Astrocyte (in vitro differentiated cells and primary cell): ENCODE data around the gene MGAT5. TPM values are rescaled to one million over a fixed set of nuclear protein-coding genes. Genes with fewer than 3 reads are reported as not detected.
A peak's percentile ranks its signal among the peaks of the same experiment; 100 is the strongest.

Experiments used
- DNase-seq: peaks from one replicate; pipeline ENCODE4 v3.0.0-alpha.2; 2010; ENCODE audit warnings: low read depth
- FAIRE-seq: peaks from 2 replicates; lab custom pipeline; 2011; peaks lifted over from hg19 to GRCh38; lab: Jason Lieb, UNC
- H2AFZ ChIP-seq: 2 replicates; pipeline ENCODE4 v1.6.0; 2012; ENCODE audit warnings: low read depth, low read length, inconsistent platforms
- H3K27ac ChIP-seq: 2 replicates; pipeline ENCODE4 v1.5.1; 2011; ENCODE audit warnings: low read depth, low read length, inconsistent platforms
- H3K27me3 ChIP-seq: 2 replicates; pipeline ENCODE4 v1.6.0; 2011; ENCODE audit warnings: low read length, inconsistent platforms; ENCODE audit not compliant: insufficient read depth
- H3K36me3 ChIP-seq: 2 replicates; pipeline ENCODE4 v1.5.1; 2011; ENCODE audit warnings: low read length, inconsistent platforms; ENCODE audit not compliant: insufficient read depth
- H3K4me1 ChIP-seq: 2 replicates; pipeline ENCODE4 v1.5.1; 2011; ENCODE audit warnings: low read length, inconsistent platforms; ENCODE audit not compliant: insufficient read depth
- H3K4me2 ChIP-seq: 2 replicates; pipeline ENCODE4 v1.6.0; 2012; ENCODE audit warnings: low read length, inconsistent platforms
- H3K4me3 ChIP-seq: 2 replicates; pipeline ENCODE4 v1.5.1; 2011; ENCODE audit warnings: low read depth, mild to moderate bottlenecking, low read length, inconsistent platforms; ENCODE audit not compliant: insufficient read depth
- H3K79me2 ChIP-seq: 2 replicates; pipeline ENCODE4 v1.6.0; 2012; ENCODE audit warnings: mild to moderate bottlenecking, low read length, inconsistent platforms; ENCODE audit not compliant: insufficient read depth
- H3K9ac ChIP-seq: 2 replicates; pipeline ENCODE4 v1.6.0; 2012; ENCODE audit warnings: mild to moderate bottlenecking, low read length, inconsistent platforms
- H3K9me3 ChIP-seq: 2 replicates; pipeline ENCODE4 v1.5.1; 2012; ENCODE audit warnings: low read depth, mild to moderate bottlenecking, low read length, inconsistent platforms; ENCODE audit not compliant: insufficient read depth
- H4K20me1 ChIP-seq: 2 replicates; pipeline ENCODE4 v1.6.0; 2012; ENCODE audit warnings: low read length, inconsistent platforms; ENCODE audit not compliant: insufficient read depth
- H3K27ac Mint-ChIP-seq: one replicate; pipeline ENCODE4 v1.8.0; 2021; ENCODE audit warnings: mild to moderate bottlenecking, mixed read lengths; ENCODE audit not compliant: unreplicated experiment
- H3K27me3 Mint-ChIP-seq: one replicate; pipeline ENCODE4 v1.8.0; 2021; ENCODE audit warnings: low read depth, mixed read lengths; ENCODE audit not compliant: unreplicated experiment
- H3K36me3 Mint-ChIP-seq: one replicate; pipeline ENCODE4 v1.8.0; 2021; ENCODE audit warnings: low read depth, mixed read lengths; ENCODE audit not compliant: unreplicated experiment
- H3K4me1 Mint-ChIP-seq: one replicate; pipeline ENCODE4 v1.8.0; 2021; ENCODE audit warnings: low read depth, mixed read lengths; ENCODE audit not compliant: unreplicated experiment
- H3K4me3 Mint-ChIP-seq: one replicate; pipeline ENCODE4 v1.8.0; 2021; ENCODE audit warnings: mild to moderate bottlenecking, moderate library complexity, mixed read lengths; ENCODE audit not compliant: unreplicated experiment
- H3K9me3 Mint-ChIP-seq: one replicate; pipeline ENCODE4 v1.8.0; 2021; ENCODE audit warnings: mild to moderate bottlenecking, mixed read lengths; ENCODE audit not compliant: unreplicated experiment
- EZH2 ChIP-seq: IDR thresholded peaks from 2 replicates; pipeline ENCODE4 v1.6.1; 2012; ENCODE audit warnings: mild to moderate bottlenecking, low read length, inconsistent platforms; ENCODE audit not compliant: insufficient read depth
- total RNA-seq: library from RNA; stranded (reverse); gene quantifications from 2 replicates; pipeline ENCODE4 v1.2.1, GENCODE V29; 2021
- TF ChIP-seq, protein P1 (sequence below): IDR thresholded peaks from 2 replicates; pipeline ENCODE4 v1.5.1; 2011; ENCODE audit warnings: low read depth, mild to moderate bottlenecking, inconsistent platforms, low read length, moderate library complexity; ENCODE audit not compliant: insufficient read depth

The MGAT5 gene
- total RNA-seq, 1 donor from 2014 or later, result 80.2 TPM

DNA sequence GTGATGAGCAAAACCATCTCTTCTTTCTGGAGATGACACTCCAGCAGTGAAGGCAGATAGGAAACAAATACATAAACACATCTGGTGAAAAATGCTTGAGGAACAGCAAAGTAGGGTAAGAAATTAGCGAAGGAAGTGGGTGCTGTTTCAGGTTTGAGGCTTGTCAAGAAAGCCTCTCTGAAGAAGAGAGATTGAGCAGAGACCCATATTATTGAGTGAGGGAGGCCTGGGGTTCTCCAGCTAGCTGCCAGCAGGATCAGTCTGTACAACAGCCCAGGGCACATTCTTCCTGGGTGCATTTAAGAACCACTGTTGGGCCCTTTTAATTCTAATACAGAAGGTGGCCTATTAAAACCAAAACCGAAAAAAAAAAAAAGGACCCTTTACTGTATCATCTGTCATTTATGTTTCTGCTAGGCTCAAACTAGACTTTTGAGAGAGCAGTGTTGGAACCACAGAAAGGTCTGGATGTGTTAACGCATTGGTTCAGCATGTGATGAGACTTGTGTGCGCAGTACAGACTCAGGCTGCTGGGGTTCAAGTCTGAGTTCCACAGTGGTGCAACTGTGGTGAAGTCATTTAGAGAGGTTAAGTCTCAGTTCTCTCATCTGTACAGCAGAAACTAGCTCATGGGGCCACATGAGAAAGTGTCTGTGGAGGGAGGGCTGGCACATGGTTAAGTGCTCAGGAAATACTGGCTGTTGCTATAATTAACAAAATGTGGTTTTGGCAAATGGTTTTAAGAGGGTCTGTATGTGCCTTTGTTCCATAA, 28.9 kb downstream of the MGAT5 start:
- no peaks in the 10 kb centered on the region for H3K27me3 ChIP-seq
- H3K36me3 Mint-ChIP-seq, result peaks cover 2% of the 10 kb centered on the region
- no peaks in the 10 kb centered on the region for H3K9me3 Mint-ChIP-seq
- no peaks in the 10 kb centered on the region for H4K20me1 ChIP-seq
- no peak overlapping the region for H3K27ac ChIP-seq
- FAIRE-seq (no peak), DNase-seq (no peak)
- no peak overlapping the region for H3K27ac Mint-ChIP-seq
- no peaks in the 10 kb centered on the region for H3K36me3 ChIP-seq
- no peaks in the 10 kb centered on the region for H3K27me3 Mint-ChIP-seq
- TF ChIP-seq, protein P1, sequence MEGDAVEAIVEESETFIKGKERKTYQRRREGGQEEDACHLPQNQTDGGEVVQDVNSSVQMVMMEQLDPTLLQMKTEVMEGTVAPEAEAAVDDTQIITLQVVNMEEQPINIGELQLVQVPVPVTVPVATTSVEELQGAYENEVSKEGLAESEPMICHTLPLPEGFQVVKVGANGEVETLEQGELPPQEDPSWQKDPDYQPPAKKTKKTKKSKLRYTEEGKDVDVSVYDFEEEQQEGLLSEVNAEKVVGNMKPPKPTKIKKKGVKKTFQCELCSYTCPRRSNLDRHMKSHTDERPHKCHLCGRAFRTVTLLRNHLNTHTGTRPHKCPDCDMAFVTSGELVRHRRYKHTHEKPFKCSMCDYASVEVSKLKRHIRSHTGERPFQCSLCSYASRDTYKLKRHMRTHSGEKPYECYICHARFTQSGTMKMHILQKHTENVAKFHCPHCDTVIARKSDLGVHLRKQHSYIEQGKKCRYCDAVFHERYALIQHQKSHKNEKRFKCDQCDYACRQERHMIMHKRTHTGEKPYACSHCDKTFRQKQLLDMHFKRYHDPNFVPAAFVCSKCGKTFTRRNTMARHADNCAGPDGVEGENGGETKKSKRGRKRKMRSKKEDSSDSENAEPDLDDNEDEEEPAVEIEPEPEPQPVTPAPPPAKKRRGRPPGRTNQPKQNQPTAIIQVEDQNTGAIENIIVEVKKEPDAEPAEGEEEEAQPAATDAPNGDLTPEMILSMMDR, result no peak
- H3K4me3 ChIP-seq, result no peak overlapping the region
- H2AFZ ChIP-seq, result no peak overlapping the region
- no peak overlapping the region for H3K4me3 Mint-ChIP-seq
- peaks cover 21% of the 10 kb centered on the region for H3K4me1 Mint-ChIP-seq
- H3K79me2 ChIP-seq, result peaks cover 2% of the 10 kb centered on the region
- no peaks in the 10 kb centered on the region for H3K4me1 ChIP-seq
- no peak overlapping the region for H3K4me2 ChIP-seq
- H3K9ac ChIP-seq, result no peak overlapping the region
- no peaks in the 10 kb centered on the region for H3K9me3 ChIP-seq

DNA sequence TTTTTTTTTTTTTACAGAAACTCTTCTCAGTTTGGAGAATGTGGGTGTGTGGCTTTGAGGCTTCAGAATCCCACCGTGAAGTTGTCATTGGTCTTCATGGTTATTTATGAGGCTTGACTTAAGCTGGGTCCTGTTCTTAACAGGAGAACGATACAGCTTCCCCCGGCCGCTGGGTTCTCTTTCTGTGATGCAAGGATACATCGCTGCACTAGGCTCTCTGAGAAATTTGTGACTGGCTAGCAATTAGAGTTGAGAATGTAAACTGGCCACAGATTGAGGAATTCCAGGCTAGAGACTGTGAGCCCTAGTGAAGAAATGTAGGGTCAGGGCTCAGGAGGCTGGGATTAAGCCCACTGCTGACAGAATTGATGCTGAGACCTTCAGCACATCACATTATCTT, 29.8 kb downstream of the MGAT5 start:
- no peaks in the 10 kb centered on the region for H3K9me3 Mint-ChIP-seq
- DNase-seq, result no peak
- Histone ChIP-seq H3K9ac (no peak overlapping the region), H3K27ac (no peak overlapping the region), H3K36me3 (no peaks in the 10 kb centered on the region), H3K9me3 (no peaks in the 10 kb centered on the region), H3K27me3 (no peaks in the 10 kb centered on the region), H4K20me1 (no peaks in the 10 kb centered on the region), H3K79me2 (peaks cover 2% of the 10 kb centered on the region), H2AFZ (no peak overlapping the region), H3K4me2 (no peak overlapping the region), H3K4me1 (no peaks in the 10 kb centered on the region), H3K4me3 (no peak overlapping the region)
- H3K27me3 Mint-ChIP-seq, result no peaks in the 10 kb centered on the region
- peaks cover 21% of the 10 kb centered on the region for H3K4me1 Mint-ChIP-seq
- TF ChIP-seq EZH2, result no peak
- TF ChIP-seq, protein P1, result no peak
- FAIRE-seq, result no peak
- peak overlapping the region; percentile 87 for H3K27ac Mint-ChIP-seq
- H3K36me3 Mint-ChIP-seq, result peaks cover 2% of the 10 kb centered on the region
- no peak overlapping the region for H3K4me3 Mint-ChIP-seq

DNA sequence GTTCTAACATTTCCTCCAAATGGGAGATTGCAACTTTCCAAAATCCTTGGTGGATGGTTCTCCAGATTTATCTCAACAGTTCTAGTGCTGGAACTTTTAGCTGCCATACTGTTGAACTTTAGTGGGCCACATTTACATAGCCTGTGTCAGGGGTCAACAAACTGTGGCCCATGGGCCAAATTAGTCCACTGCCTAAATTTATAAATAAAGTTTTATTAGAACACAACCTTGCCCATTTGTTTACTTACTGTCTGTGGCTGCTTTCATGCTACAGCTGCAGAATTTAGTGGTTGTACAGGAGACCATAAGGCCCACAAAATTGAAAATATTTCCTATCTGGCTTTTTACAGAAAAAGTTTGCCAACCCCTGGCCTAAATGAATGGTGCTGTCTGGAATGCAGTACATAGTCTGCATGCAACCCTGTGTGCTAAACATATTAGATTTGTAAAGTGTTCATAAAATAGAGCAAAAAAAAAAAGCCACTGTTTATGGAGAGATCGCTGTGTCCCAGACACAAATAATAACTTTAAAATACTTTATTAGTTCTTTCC, 30.3 kb downstream of the MGAT5 start:
- H3K9me3 ChIP-seq, result no peaks in the 10 kb centered on the region
- H2AFZ ChIP-seq, result no peak overlapping the region
- H3K79me2 ChIP-seq, result peaks cover 2% of the 10 kb centered on the region
- no peaks in the 10 kb centered on the region for H3K27me3 Mint-ChIP-seq
- H3K27ac Mint-ChIP-seq, result peak overlapping the region; percentile 87
- DNase-seq (peak; percentile 15), FAIRE-seq (no peak)
- peaks cover 21% of the 10 kb centered on the region for H3K4me1 Mint-ChIP-seq
- H3K4me2 ChIP-seq, result no peak overlapping the region
- no peaks in the 10 kb centered on the region for H3K4me1 ChIP-seq
- no peak overlapping the region for H3K4me3 Mint-ChIP-seq
- no peak overlapping the region for H3K9ac ChIP-seq
- no peak overlapping the region for H3K27ac ChIP-seq
- H4K20me1 ChIP-seq, result no peaks in the 10 kb centered on the region
- H3K27me3 ChIP-seq, result no peaks in the 10 kb centered on the region
- H3K36me3 ChIP-seq, result no peaks in the 10 kb centered on the region
- no peaks in the 10 kb centered on the region for H3K9me3 Mint-ChIP-seq
- H3K4me3 ChIP-seq, result no peak overlapping the region
- TF ChIP-seq EZH2, result no peak
- TF ChIP-seq, protein P1, result no peak
- H3K36me3 Mint-ChIP-seq, result peaks cover 2% of the 10 kb centered on the region
